Stomach (tissue), 9 donors: ENCODE data around the gene ABCA6. TPM values are rescaled to one million over a fixed set of nuclear protein-coding genes. Genes with fewer than 3 reads are reported as not detected.
"Not testable (repeated sequence)": the region's sequence is repeated elsewhere in the genome, so short reads cannot be mapped to it uniquely, and the experiment has no call there.

Experiments used
- DNase-seq, 2 donors: peaks; one replicate each; pipeline versions ENCODE4 v3.0.0 to v3.0.0-alpha.2; 2013 to 2019
- H3K27ac ChIP-seq, 5 donors: fragments of 200-600 bp in 4 of 5; sonication (generic) in 4 of 5; one replicate each; pipeline ENCODE4 v1.5.1; 2013 to 2019; ENCODE audit warnings: mild to moderate bottlenecking in 1 of 5, moderate library complexity in 1 of 5
- H3K27me3 ChIP-seq, 3 donors: fragments of 200-600 bp; sonication (generic); one replicate each; pipeline ENCODE4 v1.5.1; 2017 to 2019; ENCODE audit warnings: mixed run types in 1 of 3
- H3K36me3 ChIP-seq, 4 donors: fragments of 200-600 bp; sonication (generic); 1 replicate in 3 of 4; 2 replicates in 1 of 4; pipeline ENCODE4 v1.5.1; 2016 to 2019
- H3K4me1 ChIP-seq, 4 donors: fragments of 200-600 bp; sonication (generic); one replicate each; pipeline ENCODE4 v1.5.1; 2016 to 2019
- H3K4me3 ChIP-seq, 4 donors: fragments of 200-600 bp; sonication (generic) in 3 of 4; one replicate each; pipeline ENCODE4 v1.5.1; 2016 to 2019; ENCODE audit warnings: mild to moderate bottlenecking in 1 of 4
- H3K9me3 ChIP-seq, 4 donors: fragments of 200-600 bp; sonication (generic); one replicate each; pipeline ENCODE4 v1.5.1; 2016 to 2019
- CTCF ChIP-seq, 7 experiments: fragments of 450-650 bp in 4 of 7; fragments of 200-600 bp in 3 of 7; sonication (generic) in 3 of 7; IDR thresholded peaks; one replicate each; pipeline ENCODE4 v1.5.1; 2016 to 2019; ENCODE audit warnings: antibody characterized with exemption in 7 of 7, control low read depth in 2 of 7, mild to moderate bottlenecking in 1 of 7
- EP300 ChIP-seq: sonication (generic); formaldehyde crosslinking; IDR thresholded peaks from one replicate; pipeline ENCODE4 v1.6.1; 2017; ENCODE audit warnings: antibody characterized with exemption
- POLR2A ChIP-seq, 4 donors: fragments of 450-650 bp; IDR thresholded peaks; one replicate each; pipeline ENCODE4 v1.6.1; 2016; ENCODE audit warnings: antibody characterized with exemption in 4 of 4, control low read depth in 2 of 4, mild to moderate bottlenecking in 1 of 4, moderate library complexity in 1 of 4
- POLR2AphosphoS5 ChIP-seq, 3 donors: sonication (generic); formaldehyde crosslinking; IDR thresholded peaks; one replicate each; pipeline ENCODE4 v1.6.1; 2016; ENCODE audit warnings: antibody characterized with exemption in 3 of 3
- whole genome bisulfite sequencing, 5 donors: extraction: QIAGEN DNeasy Blood & Tissue Kit in 3 of 5; methylation state at CpG; one replicate each; pipeline versions ENCODE4 v1.1.5 to v1.1.7; 2013 to 2018; 5-methylcytosine and 5-hydroxymethylcytosine counted together
- intact Hi-C: fragments of 100-400 bp; cut with DNase I; formaldehyde crosslinking; loops from one replicate; pipeline ENCODE4 v1.15.1; 2023; ENCODE audit warnings: low total_unique reads
- polyA plus RNA-seq, 3 donors: library from polyadenylated mRNA; stranded (reverse); fragments of 200-250 nt; gene quantifications; one replicate each; pipeline ENCODE4 v1.2.3, GENCODE V29; 2013
- total RNA-seq, 5 donors: library from RNA; depleted of rRNA; stranded (reverse); fragments of >200 nt; gene quantifications; one replicate each; pipeline versions ENCODE4 v1.1.0 to v1.2.3, GENCODE V29; 2014 to 2016
- donor health status: healthy with polysubstance abuse.
- donor health status: Bipolar disorder and iron deficiency.
- donor health status: healthy.

The ABCA6 gene
- total and polyA plus RNA-seq, 8 donors = 4.5 to 97.9 (median 19.2) TPM

- H3K9me3 ChIP-seq = peaks cover 0 to 11% (median 5%) of the 10 kb centered on the region in 4 donors
- no peak overlapping the region for H3K27ac ChIP-seq
- intact Hi-C loops = no loop called here
- H3K4me3 ChIP-seq = no peak overlapping the region
- peak in 1 of 2 donors; percentile 61 for DNase-seq
- H3K27me3 ChIP-seq = no peaks in the 10 kb centered on the region
- WGBS, 5 donors = 56 to 64% (median 61%) methylated on average over 13 of the region's 13 CpGs
- TF ChIP-seq POLR2AphosphoS5 (IDR thresholded peaks at IDR 0.05) (no peak), CTCF (IDR thresholded peaks at IDR 0.05) (peak in 1 of 7 experiments; percentile 38)
- H3K4me1 ChIP-seq = no peaks in the 10 kb centered on the region
- peaks cover 0 to 42% (median 31%) of the 10 kb centered on the region in 4 donors for H3K36me3 ChIP-seq
Measured at GRCh38 chr17:69084911-69085310, 56.8 kb downstream of the ABCA6 start.

- H3K4me1 ChIP-seq = no peaks in the 10 kb centered on the region
- TF ChIP-seq POLR2A (IDR thresholded peaks at IDR 0.05) (no peak), CTCF (IDR thresholded peaks at IDR 0.05) (no peak), POLR2AphosphoS5 (IDR thresholded peaks at IDR 0.05) (no peak), EP300 (no peak)
- no peak overlapping the region for H3K4me3 ChIP-seq
- 87 to 100% (median 94%) methylated on average over 2 of the region's 2 CpGs for WGBS, 5 donors
- no peak overlapping the region for H3K27ac ChIP-seq
- intact Hi-C loops = no loop called here
- H3K9me3 ChIP-seq = peaks cover 0 to 11% (median 5%) of the 10 kb centered on the region in 4 donors
- no peak for DNase-seq
- no peaks in the 10 kb centered on the region for H3K27me3 ChIP-seq
- H3K36me3 ChIP-seq = peaks cover 0 to 58% (median 38%) of the 10 kb centered on the region in 4 donors
Measured at GRCh38 chr17:69082696-69083095, 59.0 kb downstream of the ABCA6 start.

- Histone ChIP-seq H3K36me3 (peaks cover 0 to 50% (median 29%) of the 10 kb centered on the region in 4 donors), H3K4me1 (no peaks in the 10 kb centered on the region), H3K9me3 (peaks cover 0 to 26% (median 8%) of the 10 kb centered on the region in 4 donors), H3K27me3 (no peaks in the 10 kb centered on the region), H3K27ac (no peak overlapping the region), H3K4me3 (no peak overlapping the region)
- DNase-seq = no peak
- TF ChIP-seq EP300 = no peak
- TF ChIP-seq POLR2AphosphoS5 (IDR thresholded peaks at IDR 0.05) = no peak
- TF ChIP-seq CTCF (IDR thresholded peaks at IDR 0.05) = no peak
- TF ChIP-seq POLR2A (IDR thresholded peaks at IDR 0.05) = no peak
- intact Hi-C loops = no loop called here
Measured at GRCh38 chr17:69078864-69079263, 62.8 kb downstream of the ABCA6 start.

- intact Hi-C loops = no loop called here
- DNase-seq = no peak
- peaks cover 0 to 4% (median 0%) of the 10 kb centered on the region in 4 donors for H3K4me1 ChIP-seq
- TF ChIP-seq POLR2A (IDR thresholded peaks at IDR 0.05) (no peak), CTCF (IDR thresholded peaks at IDR 0.05) (no peak), EP300 (no peak), POLR2AphosphoS5 (IDR thresholded peaks at IDR 0.05) (no peak)
- H3K9me3 ChIP-seq = peaks cover 0 to 15% (median 3%) of the 10 kb centered on the region in 4 donors
- no peak overlapping the region for H3K27ac ChIP-seq
- H3K4me3 ChIP-seq = no peak overlapping the region
- peaks cover 0 to 28% (median 13%) of the 10 kb centered on the region in 4 donors for H3K36me3 ChIP-seq
- no peaks in the 10 kb centered on the region for H3K27me3 ChIP-seq
Measured at GRCh38 chr17:69075823-69076222, 65.9 kb downstream of the ABCA6 start.

GRCh38 chr17:69073392-69073791, 68.3 kb downstream of the ABCA6 start:
- peaks cover 0 to 15% (median 3%) of the 10 kb centered on the region in 4 donors for H3K9me3 ChIP-seq
- H3K27me3 ChIP-seq, H3K4me3 ChIP-seq, H3K36me3 ChIP-seq, DNase-seq, intact Hi-C loops, H3K27ac ChIP-seq: not testable (repeated sequence)
- peaks cover 0 to 10% (median 4%) of the 10 kb centered on the region in 4 donors for H3K4me1 ChIP-seq

GRCh38 chr17:69072803-69073256, 68.9 kb downstream of the ABCA6 start:
- H3K4me3 ChIP-seq, H3K27ac ChIP-seq, intact Hi-C loops, H3K36me3 ChIP-seq, DNase-seq, H3K27me3 ChIP-seq: not testable (repeated sequence)
- 31 to 62% (median 52%) methylated on average over 1 of the region's 1 CpG for WGBS, 5 donors
- peaks cover 0 to 15% (median 3%) of the 10 kb centered on the region in 4 donors for H3K9me3 ChIP-seq
- H3K4me1 ChIP-seq = peaks cover 0 to 13% (median 4%) of the 10 kb centered on the region in 4 donors

GRCh38 chr17:69071233-69071586, 70.5 kb downstream of the ABCA6 start:
- intact Hi-C loops, H3K27ac ChIP-seq, H3K36me3 ChIP-seq, H3K27me3 ChIP-seq, DNase-seq, H3K4me3 ChIP-seq: not testable (repeated sequence)
- Histone ChIP-seq H3K4me1 (peaks cover 0 to 13% (median 4%) of the 10 kb centered on the region in 4 donors), H3K9me3 (peaks cover 0 to 13% (median 3%) of the 10 kb centered on the region in 4 donors)
- 79 to 88% (median 81%) methylated on average over 4 of the region's 4 CpGs for WGBS, 5 donors
